ENCODE results near the gene TASP1.
"Not testable (repeated sequence)": the region's sequence is repeated elsewhere in the genome, so short reads cannot be mapped to it uniquely, and the experiment has no call there.

Gene TASP1

GRCh38 chr20:13485576-13485975 is 153.2 kb downstream of the TASP1 start:
- no peak for DNase-seq

- DNase-seq = not testable (repeated sequence)
These were observed 153.7 kb downstream of the TASP1 start for GRCh38 chr20:13485019-13485418.

GRCh38 chr20:13483472-13483871 is 155.3 kb downstream of the TASP1 start:
- not testable (repeated sequence) for DNase-seq

GRCh38 chr20:13478366-13478765 is 160.4 kb downstream of the TASP1 start:
- no peak for DNase-seq

GRCh38 chr20:13474467-13474866 is 164.3 kb downstream of the TASP1 start:
- DNase-seq = no peak

- no peak for DNase-seq
These were observed 169.5 kb downstream of the TASP1 start for GRCh38 chr20:13469262-13469661.

GRCh38 chr20:13468166-13468565 is 170.6 kb downstream of the TASP1 start:
- no peak for DNase-seq

- DNase-seq = no peak
These were observed 174.0 kb downstream of the TASP1 start for GRCh38 chr20:13464702-13465101.

GRCh38 chr20:13461849-13462458 is 176.8 kb downstream of the TASP1 start:
- no peak for DNase-seq

GRCh38 chr20:13458860-13459451 is 179.8 kb downstream of the TASP1 start:
- no peak for DNase-seq

- DNase-seq = no peak
These were observed 181.2 kb downstream of the TASP1 start for GRCh38 chr20:13457487-13457886.

GRCh38 chr20:13455713-13456112 is 183.0 kb downstream of the TASP1 start:
- DNase-seq = no peak

GRCh38 chr20:13453367-13453766 is 185.4 kb downstream of the TASP1 start:
- no peak for DNase-seq

GRCh38 chr20:13452470-13453124 is 186.1 kb downstream of the TASP1 start:
- no peak for DNase-seq

GRCh38 chr20:13449868-13450434 is 188.8 kb downstream of the TASP1 start:
- DNase-seq = no peak

- DNase-seq = no peak
These were observed 191.1 kb downstream of the TASP1 start for GRCh38 chr20:13447385-13448180.

GRCh38 chr20:13443690-13444089 is 195.0 kb downstream of the TASP1 start:
- DNase-seq = no peak

GRCh38 chr20:13442986-13443385 is 195.7 kb downstream of the TASP1 start:
- no peak for DNase-seq

GRCh38 chr20:13441388-13441787 is 197.3 kb downstream of the TASP1 start:
- no peak for DNase-seq

- DNase-seq = no peak
These were observed 202.2 kb downstream of the TASP1 start for GRCh38 chr20:13436530-13436929.

GRCh38 chr20:13432126-13432525 is 206.6 kb downstream of the TASP1 start:
- DNase-seq = no peak

- no peak for DNase-seq
These were observed 208.3 kb downstream of the TASP1 start for GRCh38 chr20:13430346-13431002.

- DNase-seq = no peak
These were observed 210.0 kb downstream of the TASP1 start for GRCh38 chr20:13428684-13429083.

All from NCI-H2107 (cell line).